ENCODE results near the gene TARP.

Gene TARP

GRCh38 chr7:38223306-38223705 lies 50.1 kb downstream of the TARP start:
- H3K27ac ChIP-seq = no peak overlapping the region
- no peak for DNase-seq (ENCODE audit: low read depth, low spot score)

DNA sequence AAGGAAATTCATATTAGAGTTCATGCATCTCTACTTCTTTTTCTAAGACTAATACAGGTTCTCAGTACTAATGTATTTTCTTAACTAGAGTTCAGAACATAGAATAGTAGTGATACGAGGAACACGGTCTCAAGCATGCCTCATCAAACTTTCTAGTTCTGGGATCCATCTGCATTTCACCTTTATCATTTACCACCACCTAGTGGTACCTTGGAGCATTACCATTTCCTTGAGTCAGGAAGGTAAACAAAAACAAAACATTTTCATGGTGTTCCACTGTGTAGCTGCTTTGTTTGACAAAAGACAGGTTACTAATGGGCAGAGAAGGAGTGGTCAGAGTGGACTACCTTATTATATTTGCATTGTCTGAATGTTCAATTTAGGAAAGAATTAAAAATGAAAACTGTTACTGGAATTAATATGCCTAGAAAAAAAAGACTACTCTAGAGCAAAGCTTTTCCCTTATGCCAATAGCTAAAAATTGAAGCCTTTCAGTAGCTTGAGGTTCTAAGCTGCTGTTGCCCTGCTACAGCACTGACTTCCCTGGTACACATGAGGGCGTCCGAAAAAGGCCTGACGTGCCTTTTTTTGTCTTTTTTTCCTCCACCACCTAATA lies 50.8 kb downstream of the TARP start:
- H3K27ac ChIP-seq = no peak overlapping the region
- no peak for DNase-seq (ENCODE audit: low read depth, low spot score)

GRCh38 chr7:38220452-38220851 lies 53.0 kb downstream of the TARP start:
- no peak overlapping the region for H3K27ac ChIP-seq
- DNase-seq (ENCODE audit: low read depth, low spot score) = no peak

GRCh38 chr7:38217672-38218071 lies 55.8 kb downstream of the TARP start:
- no peak for DNase-seq (ENCODE audit: low read depth, low spot score)
- no peak overlapping the region for H3K27ac ChIP-seq

GRCh38 chr7:38215735-38216670 lies 57.4 kb downstream of the TARP start:
- DNase-seq (ENCODE audit: low read depth, low spot score) = no peak
- H3K27ac ChIP-seq = no peak overlapping the region

- no peak for DNase-seq (ENCODE audit: low read depth, low spot score)
- H3K27ac ChIP-seq = no peak overlapping the region
Observed at GRCh38 chr7:38215115-38215514, 58.3 kb downstream of the TARP start.

GRCh38 chr7:38211940-38212339 lies 61.5 kb downstream of the TARP start:
- DNase-seq (ENCODE audit: low read depth, low spot score) = no peak
- H3K27ac ChIP-seq = no peak overlapping the region

GRCh38 chr7:38211486-38211885 lies 62.0 kb downstream of the TARP start:
- no peak overlapping the region for H3K27ac ChIP-seq
- no peak for DNase-seq (ENCODE audit: low read depth, low spot score)

Data from epithelial cell of prostate (primary cell).